Diencephalon (tissue), 1 donor: Measurements from ENCODE around the gene CRACR2A. TPM values are rescaled to one million over a fixed set of nuclear protein-coding genes. Genes with fewer than 3 reads are reported as not detected.

ENCODE experiments used
- small RNA-seq: library from RNA; depleted of rRNA; stranded (forward); fragments of <200 nt; gene quantifications from one replicate; pipeline ENCODE3, GENCODE V24; 2014
- total RNA-seq: library from RNA; depleted of rRNA; stranded (reverse); fragments of >200 nt; gene quantifications from one replicate; pipeline ENCODE4 v1.2.3, GENCODE V29; 2014

Gene CRACR2A
- total RNA-seq, result 0.92 TPM

GRCh38 chr12:3752741-3753486 is at the start of gene CRACR2A:
Gene CRACR2A, minus strand, starts transcription at chr12:3753109. Its CDS starts 56,110 bp downstream, at chr12:3696999.

Small RNA genes lying within 50 kb of the gene (small RNA-seq; reads per million reads assigned to genes)
- not detected for gene RNU6-174P

Other genes starting within 250 kb of the CRACR2A start
- 15.2 TPM for gene PARP11, start 120.3 kb upstream of the CRACR2A start, total RNA-seq